GM19438 (cell line): ENCODE data around the gene KCNF1.

Experiments used
- ATAC-seq: cut with Tn5 transposase; IDR thresholded peaks from one replicate; pipeline ENCODE4 v1.9.1; 2021; ENCODE audit warnings: low read depth; ENCODE audit not compliant: unreplicated experiment

The KCNF1 gene

GRCh38 chr2:10901160-10901939 is 10.4 kb upstream of the KCNF1 start:
- no peak for ATAC-seq

GRCh38 chr2:10903861-10904210 is 7.9 kb upstream of the KCNF1 start:
- ATAC-seq = no peak

- ATAC-seq = no peak
Measured at GRCh38 chr2:10904455-10904854, 7.3 kb upstream of the KCNF1 start.

- ATAC-seq = no peak
Measured at GRCh38 chr2:10905006-10905861, 6.5 kb upstream of the KCNF1 start.

- ATAC-seq = no peak
Measured at GRCh38 chr2:10905862-10906143, 5.9 kb upstream of the KCNF1 start.

- ATAC-seq = no peak
Measured at GRCh38 chr2:10906926-10907625, 4.7 kb upstream of the KCNF1 start.

GRCh38 chr2:10908195-10908594 is 3.5 kb upstream of the KCNF1 start:
- no peak for ATAC-seq

GRCh38 chr2:10909050-10909995 is 2.4 kb upstream of the KCNF1 start:
- no peak for ATAC-seq

- ATAC-seq = no peak
Measured at GRCh38 chr2:10909996-10910341, 1.8 kb upstream of the KCNF1 start.

GRCh38 chr2:10910625-10911024 is 1.1 kb upstream of the KCNF1 start:
- no peak for ATAC-seq

GRCh38 chr2:10912076-10912731 is 470 bp downstream of the KCNF1 start:
- no peak for ATAC-seq

- no peak for ATAC-seq
Measured at GRCh38 chr2:10912796-10913455, 1.2 kb downstream of the KCNF1 start.

GRCh38 chr2:10913501-10914271 is 2.0 kb downstream of the KCNF1 start:
- ATAC-seq = no peak

GRCh38 chr2:10914272-10914693 is 2.5 kb downstream of the KCNF1 start:
- no peak for ATAC-seq

- no peak for ATAC-seq
Measured at GRCh38 chr2:10915236-10915635, 3.5 kb downstream of the KCNF1 start.

- no peak for ATAC-seq
Measured at GRCh38 chr2:10915731-10916276, 4.1 kb downstream of the KCNF1 start.

- no peak for ATAC-seq
Measured at GRCh38 chr2:10916953-10917352, 5.2 kb downstream of the KCNF1 start.

GRCh38 chr2:10917927-10918326 is 6.2 kb downstream of the KCNF1 start:
- ATAC-seq = no peak
